ENCODE results near the gene UBE2G2.

Gene UBE2G2

DNA sequence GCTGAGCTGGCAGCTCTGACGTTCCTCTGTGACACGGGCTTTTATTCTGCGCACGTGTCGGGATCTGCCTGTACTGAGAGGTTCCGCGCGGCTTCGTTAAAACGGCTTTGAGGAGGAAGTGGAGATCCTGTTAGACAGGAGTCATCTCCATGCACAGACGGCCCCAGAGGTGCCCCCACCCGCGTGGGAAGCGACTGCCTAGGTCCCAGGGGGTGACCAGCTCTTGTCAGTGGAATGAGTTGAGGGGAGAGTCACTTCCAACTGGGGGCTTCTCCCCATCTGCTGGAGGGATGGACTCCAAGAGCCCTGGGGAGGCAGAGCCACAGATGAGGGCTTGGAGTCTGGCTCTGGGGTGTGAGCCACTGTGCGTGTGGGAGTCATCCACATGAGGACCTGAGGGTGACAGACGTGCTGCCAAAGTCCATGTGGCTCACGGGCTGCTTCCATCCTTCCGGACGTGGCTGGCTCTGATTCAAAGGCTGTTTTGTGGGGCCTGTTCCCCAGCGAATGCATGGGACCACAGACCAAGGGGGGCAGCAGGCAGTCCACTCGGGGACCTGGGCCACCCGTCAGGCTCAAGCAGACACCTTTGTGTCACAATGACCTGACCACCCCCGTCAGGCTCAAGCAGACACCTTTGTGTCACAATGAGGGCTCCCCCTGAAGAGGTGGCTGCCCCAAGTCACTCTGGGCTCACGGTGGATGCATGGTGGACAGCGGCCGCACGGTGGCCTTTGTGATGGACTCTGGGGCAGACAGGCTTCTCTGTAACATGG is 45.1 kb upstream of the UBE2G2 start:
- Histone ChIP-seq H3K27me3 (ENCODE audit: insufficient read depth, insufficient read length) (no peaks in the 10 kb centered on the region), H3K4me3 (ENCODE audit: insufficient read length, low read depth) (peak overlapping the region; percentile 22), H3K9ac (ENCODE audit: insufficient read length, low read depth) (peak overlapping the region; percentile 54), H3K4me1 (ENCODE audit: insufficient read depth, insufficient read length) (peaks cover 23% of the 10 kb centered on the region), H3K36me3 (ENCODE audit: insufficient read depth, insufficient read length, low read length) (peaks cover 32% of the 10 kb centered on the region), H3K9me3 (ENCODE audit: insufficient read depth, low read length) (no peaks in the 10 kb centered on the region)
- no peak for DNase-seq (ENCODE audit: low read depth, low spot score)
- TF ChIP-seq ZNF274 (IDR thresholded peaks at IDR 0.05; ENCODE audit: low read depth, low read length) = no peak
- TF ChIP-seq SUZ12 (IDR thresholded peaks at IDR 0.05; ENCODE audit: extremely low read depth, insufficient read depth, insufficient read length) = no peak
- TF ChIP-seq YY1 (IDR thresholded peaks at IDR 0.05; ENCODE audit: insufficient read depth, insufficient read length) = no peak

DNA sequence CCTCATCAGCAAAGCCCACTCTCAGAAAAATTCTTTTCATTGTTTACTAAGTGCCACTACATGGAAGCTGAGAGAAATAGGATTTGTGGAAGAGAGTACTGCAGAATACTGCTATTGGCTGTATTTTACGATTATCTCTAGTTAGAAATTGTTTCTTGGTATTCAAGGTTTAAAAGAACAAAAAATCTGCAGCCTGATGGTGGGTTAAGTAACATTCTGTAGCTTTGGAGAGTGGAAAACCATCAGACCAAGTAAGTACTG is 44.5 kb upstream of the UBE2G2 start:
- Histone ChIP-seq H3K9ac (ENCODE audit: insufficient read length, low read depth) (peak overlapping the region; percentile 54), H3K4me3 (ENCODE audit: insufficient read length, low read depth) (peak overlapping the region; percentile 22), H3K4me1 (ENCODE audit: insufficient read depth, insufficient read length) (peaks cover 23% of the 10 kb centered on the region), H3K9me3 (ENCODE audit: insufficient read depth, low read length) (no peaks in the 10 kb centered on the region), H3K36me3 (ENCODE audit: insufficient read depth, insufficient read length, low read length) (peaks cover 27% of the 10 kb centered on the region), H3K27me3 (ENCODE audit: insufficient read depth, insufficient read length) (no peaks in the 10 kb centered on the region)
- DNase-seq (ENCODE audit: low read depth, low spot score) = no peak
- TF ChIP-seq SUZ12 (IDR thresholded peaks at IDR 0.05; ENCODE audit: extremely low read depth, insufficient read depth, insufficient read length) (no peak), ZNF274 (IDR thresholded peaks at IDR 0.05; ENCODE audit: low read depth, low read length) (no peak), YY1 (IDR thresholded peaks at IDR 0.05; ENCODE audit: insufficient read depth, insufficient read length) (no peak)

GRCh38 chr21:44845418-44846223 is 44.0 kb upstream of the UBE2G2 start:
- Histone ChIP-seq H3K9me3 (ENCODE audit: insufficient read depth, low read length) (no peaks in the 10 kb centered on the region), H3K36me3 (ENCODE audit: insufficient read depth, insufficient read length, low read length) (peaks cover 21% of the 10 kb centered on the region), H3K27me3 (ENCODE audit: insufficient read depth, insufficient read length) (no peaks in the 10 kb centered on the region), H3K4me1 (ENCODE audit: insufficient read depth, insufficient read length) (peaks cover 23% of the 10 kb centered on the region), H3K4me3 (ENCODE audit: insufficient read length, low read depth) (peak overlapping the region; percentile 22), H3K9ac (ENCODE audit: insufficient read length, low read depth) (peak overlapping the region; percentile 54)
- DNase-seq (ENCODE audit: low read depth, low spot score) = peak; percentile 65
- TF ChIP-seq YY1 (IDR thresholded peaks at IDR 0.05; ENCODE audit: insufficient read depth, insufficient read length) (no peak), ZNF274 (IDR thresholded peaks at IDR 0.05; ENCODE audit: low read depth, low read length) (no peak), SUZ12 (IDR thresholded peaks at IDR 0.05; ENCODE audit: extremely low read depth, insufficient read depth, insufficient read length) (no peak)

DNA sequence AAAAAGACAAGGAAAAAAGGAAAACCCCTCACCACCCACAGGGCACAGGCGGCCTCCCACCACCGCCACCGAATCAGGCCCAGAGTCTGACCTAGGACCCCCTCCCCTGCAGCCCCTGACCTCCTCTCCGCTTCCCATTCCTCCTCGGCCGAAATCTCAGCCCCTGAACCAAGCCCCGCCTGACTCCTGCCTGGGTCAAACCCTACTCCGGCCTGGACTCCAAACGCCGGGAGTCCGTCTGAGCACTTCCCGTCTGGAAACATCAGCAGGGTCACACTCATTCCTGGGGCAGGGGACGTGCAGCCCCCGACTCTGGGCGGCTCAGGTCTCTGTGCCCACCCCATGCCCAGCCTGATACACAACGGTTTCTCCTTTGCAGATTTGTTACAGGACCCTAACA is 42.6 kb upstream of the UBE2G2 start:
- H3K9me3 ChIP-seq (ENCODE audit: insufficient read depth, low read length) = no peaks in the 10 kb centered on the region
- TF ChIP-seq ZNF274 (IDR thresholded peaks at IDR 0.05; ENCODE audit: low read depth, low read length) = no peak
- TF ChIP-seq YY1 (IDR thresholded peaks at IDR 0.05; ENCODE audit: insufficient read depth, insufficient read length) = no peak
- TF ChIP-seq SUZ12 (IDR thresholded peaks at IDR 0.05; ENCODE audit: extremely low read depth, insufficient read depth, insufficient read length) = no peak
- H3K4me3 ChIP-seq (ENCODE audit: insufficient read length, low read depth) = no peak overlapping the region
- no peak for DNase-seq (ENCODE audit: low read depth, low spot score)
- H3K36me3 ChIP-seq (ENCODE audit: insufficient read depth, insufficient read length, low read length) = peaks cover 8% of the 10 kb centered on the region
- H3K4me1 ChIP-seq (ENCODE audit: insufficient read depth, insufficient read length) = peaks cover 23% of the 10 kb centered on the region
- no peaks in the 10 kb centered on the region for H3K27me3 ChIP-seq (ENCODE audit: insufficient read depth, insufficient read length)
- no peak overlapping the region for H3K9ac ChIP-seq (ENCODE audit: insufficient read length, low read depth)

DNA sequence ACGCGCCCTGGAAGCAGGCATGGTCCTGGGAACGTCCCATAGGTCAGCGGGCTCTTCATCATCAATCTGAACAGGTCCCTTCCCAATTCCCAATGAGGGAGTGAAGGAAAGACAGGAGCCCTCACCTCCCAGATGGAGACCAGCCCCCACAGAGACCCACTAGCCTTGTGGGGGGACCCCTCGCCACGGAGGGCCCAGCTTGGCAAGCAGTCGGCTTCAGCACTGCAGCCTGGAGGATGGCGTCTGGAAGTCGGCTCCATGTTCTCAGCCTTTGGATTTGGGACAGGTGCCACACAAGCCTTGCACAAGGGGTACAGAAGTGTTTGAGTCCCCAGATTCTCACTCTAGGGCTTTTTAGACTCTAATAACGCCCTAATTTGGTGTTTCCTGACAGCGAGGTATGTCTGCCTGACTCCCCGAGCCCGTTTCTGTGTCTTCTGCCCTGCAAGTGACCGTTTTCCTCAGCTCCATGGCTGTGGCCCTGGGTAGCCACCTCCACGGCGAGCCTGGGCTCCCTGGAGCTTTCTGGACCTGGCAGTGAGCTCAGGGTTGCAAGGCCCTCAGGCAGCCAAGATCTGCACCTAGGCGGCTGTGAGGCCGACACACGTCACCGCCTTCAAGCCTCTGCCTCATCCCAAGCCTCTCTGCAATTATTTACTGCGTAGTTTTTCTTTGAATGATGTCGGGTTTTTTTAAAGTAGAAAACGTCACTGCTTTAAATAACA is 41.3 kb upstream of the UBE2G2 start:
- no peaks in the 10 kb centered on the region for H3K36me3 ChIP-seq (ENCODE audit: insufficient read depth, insufficient read length, low read length)
- TF ChIP-seq ZNF274 (IDR thresholded peaks at IDR 0.05; ENCODE audit: low read depth, low read length) (no peak), YY1 (IDR thresholded peaks at IDR 0.05; ENCODE audit: insufficient read depth, insufficient read length) (no peak)
- no peaks in the 10 kb centered on the region for H3K9me3 ChIP-seq (ENCODE audit: insufficient read depth, low read length)
- no peak overlapping the region for H3K4me3 ChIP-seq (ENCODE audit: insufficient read length, low read depth)
- H3K4me1 ChIP-seq (ENCODE audit: insufficient read depth, insufficient read length) = peaks cover 28% of the 10 kb centered on the region
- H3K9ac ChIP-seq (ENCODE audit: insufficient read length, low read depth) = no peak overlapping the region
- no peak for DNase-seq (ENCODE audit: low read depth, low spot score)
- H3K27me3 ChIP-seq (ENCODE audit: insufficient read depth, insufficient read length) = no peaks in the 10 kb centered on the region

- no peak for DNase-seq (ENCODE audit: low read depth, low spot score)
- H3K36me3 ChIP-seq (ENCODE audit: insufficient read depth, insufficient read length, low read length) = no peaks in the 10 kb centered on the region
- no peaks in the 10 kb centered on the region for H3K9me3 ChIP-seq (ENCODE audit: insufficient read depth, low read length)
- H3K9ac ChIP-seq (ENCODE audit: insufficient read length, low read depth) = no peak overlapping the region
- H3K4me3 ChIP-seq (ENCODE audit: insufficient read length, low read depth) = no peak overlapping the region
- TF ChIP-seq SUZ12 (IDR thresholded peaks at IDR 0.05; ENCODE audit: extremely low read depth, insufficient read depth, insufficient read length) (no peak), YY1 (IDR thresholded peaks at IDR 0.05; ENCODE audit: insufficient read depth, insufficient read length) (no peak), ZNF274 (IDR thresholded peaks at IDR 0.05; ENCODE audit: low read depth, low read length) (no peak)
- peaks cover 28% of the 10 kb centered on the region for H3K4me1 ChIP-seq (ENCODE audit: insufficient read depth, insufficient read length)
- H3K27me3 ChIP-seq (ENCODE audit: insufficient read depth, insufficient read length) = no peaks in the 10 kb centered on the region
Observed at GRCh38 chr21:44842087-44842486, 40.5 kb upstream of the UBE2G2 start.

- TF ChIP-seq SUZ12 (IDR thresholded peaks at IDR 0.05; ENCODE audit: extremely low read depth, insufficient read depth, insufficient read length) (no peak), YY1 (IDR thresholded peaks at IDR 0.05; ENCODE audit: insufficient read depth, insufficient read length) (no peak), ZNF274 (IDR thresholded peaks at IDR 0.05; ENCODE audit: low read depth, low read length) (no peak)
- DNase-seq (ENCODE audit: low read depth, low spot score) = no peak
- Histone ChIP-seq H3K27me3 (ENCODE audit: insufficient read depth, insufficient read length) (no peaks in the 10 kb centered on the region), H3K4me3 (ENCODE audit: insufficient read length, low read depth) (no peak overlapping the region), H3K9me3 (ENCODE audit: insufficient read depth, low read length) (no peaks in the 10 kb centered on the region), H3K36me3 (ENCODE audit: insufficient read depth, insufficient read length, low read length) (no peaks in the 10 kb centered on the region), H3K4me1 (ENCODE audit: insufficient read depth, insufficient read length) (peaks cover 26% of the 10 kb centered on the region), H3K9ac (ENCODE audit: insufficient read length, low read depth) (peak overlapping the region; percentile 6)
Observed at GRCh38 chr21:44840771-44841170, 39.2 kb upstream of the UBE2G2 start.

Data from NT2/D1 (cell line).